Left cardiac atrium (tissue), 4 donors: ENCODE data around the gene UGT1A1. TPM values are rescaled to one million over a fixed set of nuclear protein-coding genes. Genes with fewer than 3 reads are reported as not detected.

Source experiments
- ATAC-seq, 2 donors: fragments of 200-7000 bp; cut with Tn5 transposase; one replicate each; pipeline ENCODE4 v1.9.1; 2020; ENCODE audit warnings: mild to moderate bottlenecking in 2 of 2, moderate library complexity in 2 of 2
- DNase-seq: peaks from one replicate; pipeline ENCODE4 v3.0.0-alpha.2; 2020
- intact Hi-C, 2 donors: fragments of 100-400 bp; cut with DNase I; formaldehyde crosslinking; loops; one replicate each; pipeline versions ENCODE4 v1.14.1 to v1.15.1; 2022 to 2023
- total RNA-seq, 2 donors: library from RNA; stranded (reverse); fragmentation: NEBNext Ultra II Directional; extraction: Animal tissue kit (Norgen Biotek cat#: 25700); gene quantifications; one replicate each; pipeline ENCODE4 v1.2.1, GENCODE V29; 2021
- donor health status: DM: no; HTN: yes; CAD: no.
- donor health status: DM: no; HTN: yes; CAD: no; lungs with severe emphysema.
- donor health status: DM: yes; HTN: yes; CAD: no.
- donor health status: Dilated cardiomyopathy.

Gene UGT1A1
- total RNA-seq, 2 donors from 2014 or later, result not detected

GRCh38 chr2:233754872-233755611 lies 5.0 kb upstream of the UGT1A1 start:
- no peak for ATAC-seq
- DNase-seq, result no peak
- intact Hi-C loops, result no loop called here

- ATAC-seq (no peak), DNase-seq (no peak)
- intact Hi-C loops, result no loop called here
Measured at GRCh38 chr2:233756429-233757081, 3.5 kb upstream of the UGT1A1 start.

- intact Hi-C loops, result no loop called here
- ATAC-seq (no peak), DNase-seq (no peak)
Measured at GRCh38 chr2:233758141-233758540, 1.9 kb upstream of the UGT1A1 start.

- ATAC-seq, result no peak
- intact Hi-C loops, result no loop called here
- DNase-seq, result no peak
Measured at GRCh38 chr2:233758849-233759248, 1.2 kb upstream of the UGT1A1 start.

GRCh38 chr2:233761040-233761769 lies 1.1 kb downstream of the UGT1A1 start:
- intact Hi-C loops, result no loop called here
- ATAC-seq (peak in 1 of 2 donors; percentile 76), DNase-seq (no peak)

GRCh38 chr2:233764264-233764663 lies 4.2 kb downstream of the UGT1A1 start:
- intact Hi-C loops, result no loop called here
- no peak for DNase-seq
- ATAC-seq, result peak; percentile 23 to 81

GRCh38 chr2:233764761-233765160 lies 4.7 kb downstream of the UGT1A1 start:
- ATAC-seq, result no peak
- no peak for DNase-seq
- intact Hi-C loops, result no loop called here

- no peak for ATAC-seq
- intact Hi-C loops, result no loop called here
- DNase-seq, result no peak
Measured at GRCh38 chr2:233766416-233766815, 6.3 kb downstream of the UGT1A1 start.

GRCh38 chr2:233768076-233768475 lies 8.0 kb downstream of the UGT1A1 start:
- ATAC-seq (no peak), DNase-seq (no peak)
- intact Hi-C loops, result no loop called here

GRCh38 chr2:233769260-233769659 lies 9.2 kb downstream of the UGT1A1 start:
- intact Hi-C loops, result no loop called here
- DNase-seq, result no peak
- no peak for ATAC-seq

GRCh38 chr2:233772153-233772552 lies 12.1 kb downstream of the UGT1A1 start:
- DNase-seq, result no peak
- no peak for ATAC-seq
- intact Hi-C loops, result no loop called here

- intact Hi-C loops, result no loop called here
- ATAC-seq (no peak), DNase-seq (no peak)
Measured at GRCh38 chr2:233772583-233772982, 12.5 kb downstream of the UGT1A1 start.

GRCh38 chr2:233773854-233774253 lies 13.8 kb downstream of the UGT1A1 start:
- DNase-seq (no peak), ATAC-seq (no peak)
- intact Hi-C loops, result no loop called here

- ATAC-seq, result no peak
- DNase-seq, result no peak
- intact Hi-C loops, result no loop called here
Measured at GRCh38 chr2:233775414-233775813, 15.3 kb downstream of the UGT1A1 start.

GRCh38 chr2:233778030-233778429 lies 18.0 kb downstream of the UGT1A1 start, which contains the start of gene MROH2A:
Gene MROH2A (plus strand): TSS chr2:233778330. CDS start chr2:233779359, 1,029 bp downstream.
- intact Hi-C loops, result no loop called here
- no peak for DNase-seq
- ATAC-seq, result no peak

- ATAC-seq (no peak), DNase-seq (no peak)
- intact Hi-C loops, result no loop called here
Measured at GRCh38 chr2:233779722-233780121, 19.7 kb downstream of the UGT1A1 start.

GRCh38 chr2:233780771-233781170 lies 20.7 kb downstream of the UGT1A1 start:
- DNase-seq (no peak), ATAC-seq (no peak)
- intact Hi-C loops, result no loop called here

- intact Hi-C loops, result no loop called here
- DNase-seq (no peak), ATAC-seq (no peak)
Measured at GRCh38 chr2:233789554-233789953, 29.5 kb downstream of the UGT1A1 start.

- no peak for ATAC-seq
- intact Hi-C loops, result no loop called here
- no peak for DNase-seq
Measured at GRCh38 chr2:233791151-233791882, 31.2 kb downstream of the UGT1A1 start.
